OCI-LY3 (cell line): ENCODE measurements around the gene TMEM247.

ENCODE experiments used
- EZH2phosphoT487 ChIP-seq: fragments of 200-600 bp; shearing (Covaris generic); IDR thresholded peaks from 2 replicates; pipeline ENCODE4 v1.6.1; 2018; ENCODE audit warnings: antibody characterized with exemption, mixed run types, low read depth
- TF ChIP-seq, protein P1 (sequence below): fragments of 200-600, 300-600 bp; sonication (generic); IDR thresholded peaks from 2 replicates; pipeline ENCODE4 v1.5.1; 2014; ENCODE audit warnings: antibody characterized with exemption, low read length, low read depth

DNA sequence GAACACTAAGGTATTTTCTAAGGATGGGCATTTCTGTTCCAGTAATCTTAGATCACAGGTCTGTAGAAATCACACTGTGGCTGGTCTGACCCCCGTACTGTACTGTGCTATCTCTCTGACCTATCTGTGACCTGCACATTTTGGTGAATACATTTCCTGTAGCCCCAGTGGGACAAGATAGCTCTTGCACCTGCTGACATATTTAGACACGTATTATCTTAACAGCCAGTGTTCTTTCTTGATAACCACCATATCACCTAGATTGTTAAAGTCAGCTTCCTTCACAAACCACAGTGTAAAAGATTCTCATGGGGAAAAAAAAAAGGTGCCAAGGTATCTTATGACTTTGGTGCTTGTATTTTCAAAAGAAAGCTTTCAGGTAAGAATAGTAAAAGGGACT, 39.8 kb upstream of the TMEM247 start:
- TF ChIP-seq, protein P1, sequence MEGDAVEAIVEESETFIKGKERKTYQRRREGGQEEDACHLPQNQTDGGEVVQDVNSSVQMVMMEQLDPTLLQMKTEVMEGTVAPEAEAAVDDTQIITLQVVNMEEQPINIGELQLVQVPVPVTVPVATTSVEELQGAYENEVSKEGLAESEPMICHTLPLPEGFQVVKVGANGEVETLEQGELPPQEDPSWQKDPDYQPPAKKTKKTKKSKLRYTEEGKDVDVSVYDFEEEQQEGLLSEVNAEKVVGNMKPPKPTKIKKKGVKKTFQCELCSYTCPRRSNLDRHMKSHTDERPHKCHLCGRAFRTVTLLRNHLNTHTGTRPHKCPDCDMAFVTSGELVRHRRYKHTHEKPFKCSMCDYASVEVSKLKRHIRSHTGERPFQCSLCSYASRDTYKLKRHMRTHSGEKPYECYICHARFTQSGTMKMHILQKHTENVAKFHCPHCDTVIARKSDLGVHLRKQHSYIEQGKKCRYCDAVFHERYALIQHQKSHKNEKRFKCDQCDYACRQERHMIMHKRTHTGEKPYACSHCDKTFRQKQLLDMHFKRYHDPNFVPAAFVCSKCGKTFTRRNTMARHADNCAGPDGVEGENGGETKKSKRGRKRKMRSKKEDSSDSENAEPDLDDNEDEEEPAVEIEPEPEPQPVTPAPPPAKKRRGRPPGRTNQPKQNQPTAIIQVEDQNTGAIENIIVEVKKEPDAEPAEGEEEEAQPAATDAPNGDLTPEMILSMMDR: no peak
- TF ChIP-seq EZH2phosphoT487: no peak
